Pancreas (tissue), 10 donors: ENCODE measurements around the gene PRPH. TPM values are rescaled to one million over a fixed set of nuclear protein-coding genes. Genes with fewer than 3 reads are reported as not detected.
"Not testable (repeated sequence)": the region's sequence is repeated elsewhere in the genome, so short reads cannot be mapped to it uniquely, and the experiment has no call there.

Source experiments
- ATAC-seq, 4 donors: fragments of 200-7000 bp; cut with Tn5 transposase; one replicate each; pipeline versions ENCODE4 v1.8.0 to v1.9.1; 2020; ENCODE audit warnings: mild to moderate bottlenecking in 4 of 4, moderate library complexity in 4 of 4
- DNase-seq, 6 donors: peaks; one replicate each; pipeline ENCODE4 v3.0.0-alpha.2; 2020
- FAIRE-seq: peaks from 2 replicates; lab custom pipeline; 2012; peaks lifted over from hg19 to GRCh38; lab: Jason Lieb, UNC
- H3K27ac ChIP-seq, 4 donors: fragments of 200-600 bp; sonication (generic); 1 replicate in 3 of 4; 2 replicates in 1 of 4; pipeline versions ENCODE4 v1.5.0 to v1.8.0; 2020
- H3K27me3 ChIP-seq, 4 donors: fragments of 200-600 bp; one replicate each; pipeline ENCODE4 v1.8.0; 2021
- H3K36me3 ChIP-seq, 3 donors: fragments of 200-600 bp; sonication (generic) in 1 of 3; one replicate each; pipeline versions ENCODE4 v1.5.0 to v1.8.0; 2020 to 2021
- H3K4me1 ChIP-seq, 3 donors: fragments of 200-600 bp; one replicate each; pipeline ENCODE4 v1.8.0; 2021
- H3K4me3 ChIP-seq, 4 donors: fragments of 200-600 bp; sonication (generic) in 2 of 4; one replicate each; pipeline versions ENCODE4 v1.5.0 to v1.8.0; 2020 to 2021
- H3K9me3 ChIP-seq, 4 donors: fragments of 200-600 bp; one replicate each; pipeline ENCODE4 v1.8.0; 2021
- CTCF ChIP-seq, 4 donors: fragments of 200-600 bp; sonication (generic) in 3 of 4; IDR thresholded peaks; one replicate each; pipeline versions ENCODE4 v1.5.0 to v1.8.0; 2021; ENCODE audit warnings: antibody characterized with exemption in 4 of 4
- WGBS, 2 donors: extraction: QIAGEN DNeasy Blood & Tissue Kit; methylation state at CpG; one replicate each; pipeline ENCODE4 v1.1.7; 2013; 5-methylcytosine and 5-hydroxymethylcytosine counted together
- intact Hi-C, 3 donors: fragments of 100-400 bp; cut with DNase I; formaldehyde crosslinking; loops; one replicate each; pipeline versions ENCODE4 v1.11.1 to v1.14.2; 2022
- polyA plus RNA-seq, 2 donors: library from polyadenylated mRNA; stranded (reverse); fragments of 200-250 nt; gene quantifications; one replicate each; pipeline ENCODE4 v1.2.3, GENCODE V29; 2013
- total RNA-seq, 6 donors: library from RNA; stranded (reverse); fragmentation: NEBNext Ultra II Directional in 4 of 6; extraction: Animal tissue kit (Norgen Biotek cat#: 25700) in 4 of 6; gene quantifications; one replicate each; pipeline versions ENCODE4 v1.2.1 to v1.2.4, GENCODE V29; 2021 to 2023
- donor health status: healthy with polysubstance abuse.
- donor health status: DM: no; HTN: no; CAD: no; lungs with moderate emphysema.
- donor health status: DM: no; HTN: no; CAD: no.
- donor health status: control.
- donor health status: control.
- donor health status: Bipolar disorder and iron deficiency.
- donor health status: DM: yes; HTN: yes; CAD: no.
- donor health status: DM: no; HTN: no; CAD: no.
- donor health status: DM: no; HTN: no; CAD: no.
- donor health status: DM: yes; HTN: yes; CAD: no.

PRPH gene
- 1 to 10 TPM in 3 of 6 donors, under 1 TPM in 3; 0.44 to 1.9 (median 0.96) TPM for total RNA-seq
- 10 to 100 TPM in 1 of 2 donors, 1 to 10 TPM in 1; 5.3 to 18.7 TPM for polyA plus RNA-seq

GRCh38 chr12:49295082-49295936 lies at the start of gene PRPH:
Gene PRPH, plus strand, starts transcription at chr12:49295147. Its CDS starts 54 bp downstream, at chr12:49295201.
- 17 to 19% methylated on average over 76 to 82 of the region's 82 CpGs for WGBS, 2 donors
- H3K36me3 ChIP-seq, result no peaks in the 10 kb centered on the region
- DNase-seq (peak in 3 of 6 donors; percentile 39 to 76 (median 66)), ATAC-seq (peak in 1 of 4 donors; percentile 32), FAIRE-seq (no peak)
- H3K27ac ChIP-seq, result no peak within 1 kb of the TSS
- intact Hi-C loops, result no loop called here
- H3K9me3 ChIP-seq, result no peaks in the 10 kb centered on the region
- H3K4me1 ChIP-seq, result peaks cover 7 to 10% (median 7%) of the 10 kb centered on the region in 3 donors
- TF ChIP-seq CTCF (IDR thresholded peaks at IDR 0.05), result no peak
- peaks cover 0 to 15% (median 0%) of the 10 kb centered on the region in 4 donors for H3K27me3 ChIP-seq
- H3K4me3 ChIP-seq, result peak within 1 kb of the TSS in 1 of 4 donors; percentile 10

GRCh38 chr12:49251357-49251756 lies 43.6 kb upstream of the PRPH start:
- ATAC-seq, result no peak
- no peak overlapping the region for H3K27ac ChIP-seq
- 86 to 87% methylated on average over 5 of the region's 5 CpGs for WGBS, 2 donors
- H3K4me3 ChIP-seq, result no peak overlapping the region
- intact Hi-C loops, result no loop called here
- no peak for TF ChIP-seq CTCF (IDR thresholded peaks at IDR 0.05)
- H3K27me3 ChIP-seq, result no peaks in the 10 kb centered on the region
- no peaks in the 10 kb centered on the region for H3K36me3 ChIP-seq
- FAIRE-seq, result no peak
- DNase-seq, result no peak
- no peaks in the 10 kb centered on the region for H3K4me1 ChIP-seq
- H3K9me3 ChIP-seq, result no peaks in the 10 kb centered on the region

DNA sequence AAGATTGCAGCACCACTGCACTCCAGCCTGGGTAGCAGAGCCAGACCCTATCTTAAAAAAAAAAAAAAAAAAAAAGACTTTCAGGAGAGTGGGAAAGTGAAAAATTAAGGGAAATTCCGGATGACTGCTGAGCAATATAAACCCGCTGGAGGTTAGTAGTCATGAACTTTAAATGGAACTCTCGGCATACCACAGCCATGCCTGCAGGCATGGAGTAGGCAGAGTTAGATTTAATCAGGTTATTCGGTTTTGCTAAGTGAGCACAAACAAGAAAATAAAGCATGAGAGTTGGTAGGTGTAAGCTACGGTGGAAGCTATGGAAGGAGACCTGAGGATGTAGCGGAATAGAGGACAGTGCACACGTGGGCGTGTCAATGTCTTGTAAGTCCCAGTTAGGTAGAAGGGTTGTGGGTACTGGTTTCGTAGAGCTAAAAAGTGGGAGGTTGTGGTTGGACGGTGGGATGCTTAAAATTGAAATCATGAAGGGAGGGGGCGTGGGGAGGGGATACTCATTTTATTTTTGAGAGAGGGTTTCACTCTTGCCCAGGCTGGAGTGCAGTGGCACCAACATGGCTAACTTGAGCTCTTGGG lies 41.8 kb upstream of the PRPH start:
- Histone ChIP-seq H3K36me3 (no peaks in the 10 kb centered on the region), H3K27me3 (no peaks in the 10 kb centered on the region), H3K4me1 (no peaks in the 10 kb centered on the region), H3K4me3 (no peak overlapping the region), H3K9me3 (no peaks in the 10 kb centered on the region), H3K27ac (no peak overlapping the region)
- no peak for FAIRE-seq
- no peak for ATAC-seq
- TF ChIP-seq CTCF (IDR thresholded peaks at IDR 0.05), result no peak
- intact Hi-C loops, result no loop called here
- 80 to 84% methylated on average over 11 of the region's 11 CpGs for WGBS, 2 donors
- DNase-seq, result no peak

GRCh38 chr12:49255456-49255855 lies 39.5 kb upstream of the PRPH start:
- H3K36me3 ChIP-seq, ATAC-seq, H3K27ac ChIP-seq, H3K27me3 ChIP-seq, FAIRE-seq, H3K4me1 ChIP-seq, H3K4me3 ChIP-seq, H3K9me3 ChIP-seq, DNase-seq, intact Hi-C loops: not testable (repeated sequence)
- WGBS, 2 donors, result 90 to 93% methylated on average over 10 of the region's 10 CpGs

GRCh38 chr12:49255857-49256637 lies 38.9 kb upstream of the PRPH start:
- H3K9me3 ChIP-seq, result no peaks in the 10 kb centered on the region
- ATAC-seq (no peak), DNase-seq (no peak), FAIRE-seq (no peak)
- no peaks in the 10 kb centered on the region for H3K36me3 ChIP-seq
- H3K4me1 ChIP-seq, result no peaks in the 10 kb centered on the region
- intact Hi-C loops, result no loop called here
- H3K27me3 ChIP-seq, result no peaks in the 10 kb centered on the region
- H3K27ac ChIP-seq, result no peak overlapping the region
- no peak overlapping the region for H3K4me3 ChIP-seq
- TF ChIP-seq CTCF (IDR thresholded peaks at IDR 0.05), result no peak
- 71 to 78% methylated on average over 11 of the region's 11 CpGs for WGBS, 2 donors

DNA sequence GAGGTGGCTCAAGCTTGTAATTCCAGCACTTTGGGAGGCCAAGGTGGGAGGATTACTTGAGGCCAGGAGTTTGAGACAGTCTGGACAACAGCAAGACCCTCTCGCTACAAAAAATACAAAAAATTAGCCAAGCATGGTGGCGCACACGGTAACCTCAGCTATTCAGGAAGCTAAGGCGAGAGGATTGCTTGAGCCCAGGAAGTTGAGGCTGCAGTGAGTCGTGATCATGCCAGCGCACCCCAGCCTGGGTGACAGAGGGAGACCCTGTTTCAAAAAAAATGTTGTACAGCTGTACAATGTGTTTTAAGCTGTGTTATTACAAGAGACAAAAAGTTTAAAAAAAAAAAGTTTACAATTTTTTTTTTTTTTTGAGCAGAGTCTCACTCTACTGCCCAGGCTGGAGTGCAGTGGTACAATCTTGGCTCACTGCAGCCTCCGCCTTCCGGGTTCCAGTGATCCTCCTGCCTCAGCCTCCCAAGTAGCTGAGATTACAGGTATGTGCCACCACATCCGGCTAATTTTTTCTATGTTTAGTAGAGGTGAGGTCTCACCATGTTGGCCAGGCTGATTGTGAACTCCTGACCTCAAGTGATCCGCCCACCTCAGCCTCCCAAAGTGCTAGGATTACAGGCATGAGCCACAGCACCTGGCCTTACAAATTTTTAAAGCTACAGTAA lies 37.3 kb upstream of the PRPH start:
- FAIRE-seq, H3K27me3 ChIP-seq, intact Hi-C loops, H3K4me3 ChIP-seq, ATAC-seq, H3K4me1 ChIP-seq, H3K36me3 ChIP-seq, DNase-seq, H3K9me3 ChIP-seq, H3K27ac ChIP-seq: not testable (repeated sequence)
- WGBS, 2 donors, result 92 to 95% methylated on average over 10 of the region's 10 CpGs
